OCI-LY1 (cell line): ENCODE results near the gene COMMD10.

Source experiments
- CTCF ChIP-seq: fragments of 200-600 bp; sonication (generic), shearing (Covaris generic); IDR thresholded peaks from 2 replicates; pipeline ENCODE4 v1.5.1; 2017; ENCODE audit warnings: mild to moderate bottlenecking, antibody characterized with exemption, low read length, moderate library complexity, mixed read lengths
- EZH2 ChIP-seq: fragments of 200-600 bp; sonication (generic), shearing (Covaris generic); IDR thresholded peaks from 2 replicates; pipeline ENCODE4 v1.8.0; 2017; ENCODE audit warnings: borderline replicate concordance, mixed run types, mild to moderate bottlenecking, antibody characterized with exemption, low read length, moderate library complexity, mixed read lengths

- TF ChIP-seq CTCF (no peak), EZH2 (no peak)
Observed at GRCh38 chr5:116275282-116275681, 190.5 kb downstream of the COMMD10 start.
